ENCODE results near the gene PIK3R6.

The PIK3R6 gene

GRCh38 chr17:8776248-8776647 is 91.2 kb downstream of the PIK3R6 start:
- no peak overlapping the region for H3K27ac ChIP-seq
- TF ChIP-seq CTCF (conservative IDR thresholded peaks at IDR 0.05), result no peak

- H3K27ac ChIP-seq, result no peak overlapping the region
- no peak for TF ChIP-seq CTCF (conservative IDR thresholded peaks at IDR 0.05)
These were observed 100.7 kb downstream of the PIK3R6 start for GRCh38 chr17:8766731-8767130.

- H3K27ac ChIP-seq, result no peak overlapping the region
These were observed 105.5 kb downstream of the PIK3R6 start for GRCh38 chr17:8762012-8762411.

GRCh38 chr17:8758137-8758596 is 109.3 kb downstream of the PIK3R6 start, which contains the start of gene SPDYE4:
TSS of gene SPDYE4 (minus strand) at chr17:8758546. CDS start at chr17:8758382, 164 bp downstream.
- no peak within 1 kb of the TSS for H3K27ac ChIP-seq
- TF ChIP-seq CTCF (conservative IDR thresholded peaks at IDR 0.05), result no peak

More at GRCh38 chr17:8762012-8762411, 105.5 kb downstream of the PIK3R6 start:
- no peak for TF ChIP-seq CTCF (conservative IDR thresholded peaks at IDR 0.05)

GRCh38 chr17:8757189-8757588 is 110.3 kb downstream of the PIK3R6 start:
- H3K27ac ChIP-seq, result no peak overlapping the region

GRCh38 chr17:8755590-8756255 is 111.8 kb downstream of the PIK3R6 start:
- H3K27ac ChIP-seq, result no peak overlapping the region
- TF ChIP-seq CTCF (conservative IDR thresholded peaks at IDR 0.05), result no peak

More at GRCh38 chr17:8757189-8757588, 110.3 kb downstream of the PIK3R6 start:
- no peak for TF ChIP-seq CTCF (conservative IDR thresholded peaks at IDR 0.05)

- H3K27ac ChIP-seq, result no peak overlapping the region
- TF ChIP-seq CTCF (conservative IDR thresholded peaks at IDR 0.05), result no peak
These were observed 112.6 kb downstream of the PIK3R6 start for GRCh38 chr17:8754890-8755289.
